Limb (tissue), 2 donors: Measurements from ENCODE around the gene KANK2.

ENCODE experiments used
- DNase-seq, 2 donors: peaks; one replicate each; pipeline ENCODE4 v3.0.0-alpha.2; 2016; ENCODE audit errors: extremely low spot score in 2 of 2

The KANK2 gene

GRCh38 chr19:11197291-11198174 lies at the start of gene KANK2:
KANK2 (minus strand) TSS chr19:11197545; CDS start chr19:11194511, 3,034 bp downstream.
- peak; percentile 83 to 94 for DNase-seq

DNA sequence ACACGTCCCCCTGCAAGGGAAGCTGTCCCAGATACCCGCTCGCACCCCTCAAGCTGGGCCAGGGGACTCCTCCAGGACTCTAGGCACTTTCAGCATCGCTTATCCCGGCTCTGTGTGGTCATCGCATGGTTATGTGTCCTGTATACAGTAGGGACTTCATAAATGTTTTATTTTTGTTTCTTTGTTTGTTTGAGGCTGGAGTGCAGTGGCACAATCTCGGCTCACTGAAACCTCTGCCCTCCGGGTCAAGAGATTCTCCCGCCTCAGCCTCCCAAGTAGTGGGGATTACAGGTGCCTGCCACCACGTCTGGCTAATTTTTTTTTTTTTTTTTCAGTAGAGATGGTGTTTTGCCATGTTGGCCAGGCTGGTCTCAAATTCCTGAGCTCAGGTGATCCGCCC lies 49.6 kb upstream of the KANK2 start:
- DNase-seq, result no peak

- no peak for DNase-seq
Measured at GRCh38 chr19:11244846-11245589, 47.7 kb upstream of the KANK2 start.

- DNase-seq, result no peak
Measured at GRCh38 chr19:11243798-11244169, 46.4 kb upstream of the KANK2 start.

DNA sequence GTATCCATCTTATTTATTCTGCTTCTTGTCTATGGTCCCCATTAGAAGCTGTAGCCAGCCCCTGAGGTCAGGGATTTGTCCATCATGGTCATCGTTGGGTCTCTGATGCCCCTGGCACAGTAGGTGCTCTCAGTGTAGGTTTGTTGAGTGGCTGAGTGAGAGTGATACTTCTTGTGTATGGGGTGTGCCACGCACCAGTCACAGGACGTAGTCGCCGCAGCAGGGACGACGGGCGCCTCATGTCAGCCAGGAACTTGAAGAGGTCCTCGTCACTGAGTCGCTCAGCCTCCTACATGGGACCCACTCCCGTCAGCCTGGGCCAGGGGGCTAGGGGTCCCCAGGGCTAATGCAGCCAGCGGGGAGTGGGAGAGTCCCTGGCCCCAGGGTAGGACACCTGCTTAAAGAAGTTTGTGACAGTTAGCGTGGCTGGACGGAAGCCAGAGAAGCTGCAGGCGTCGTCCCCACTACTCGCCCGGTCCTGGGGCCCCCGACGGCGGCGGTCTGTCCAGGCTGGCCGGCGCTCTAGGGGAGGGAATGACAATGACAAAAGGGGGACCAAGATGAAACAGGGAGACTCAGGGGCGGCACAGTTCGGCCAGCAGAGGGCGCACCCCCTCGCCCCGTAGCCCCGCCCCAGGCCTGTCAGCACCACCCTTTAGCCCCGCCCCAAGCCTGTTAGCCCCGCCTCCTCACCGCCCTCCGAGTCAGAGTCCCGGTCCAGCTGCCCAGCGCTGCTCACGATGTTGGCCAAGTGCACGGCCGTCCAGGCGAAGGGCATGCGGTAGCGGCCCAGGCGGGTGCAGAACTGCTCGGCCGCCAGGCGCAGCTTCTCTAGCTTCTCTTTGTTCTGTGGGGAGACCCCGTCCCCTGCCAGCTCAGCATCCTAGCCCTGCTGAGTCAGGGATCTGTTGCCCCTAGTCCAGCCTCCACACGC lies 45.8 kb upstream of the KANK2 start:
- peak; percentile 44 to 91 for DNase-seq

DNA sequence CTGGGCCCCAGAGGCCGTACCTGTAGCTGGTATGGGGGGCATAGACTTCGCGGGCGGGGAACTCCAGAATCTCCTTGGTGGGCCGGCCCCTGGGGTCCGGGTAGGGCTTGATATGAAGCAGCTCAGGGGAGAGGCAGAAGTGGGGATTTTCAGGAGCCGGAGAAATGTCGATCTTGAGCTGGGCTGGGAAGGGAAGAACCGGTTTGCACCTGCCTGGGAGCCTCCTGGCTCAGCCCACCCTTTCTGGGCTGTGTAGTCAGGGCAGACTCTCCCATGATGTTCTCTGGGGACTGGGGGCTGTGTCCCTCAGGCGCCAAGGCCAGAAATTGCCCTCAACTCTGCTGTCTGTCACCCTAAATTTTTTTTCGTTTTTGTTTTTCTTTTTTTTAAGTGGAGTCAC lies 44.7 kb upstream of the KANK2 start:
- DNase-seq, result no peak

DNA sequence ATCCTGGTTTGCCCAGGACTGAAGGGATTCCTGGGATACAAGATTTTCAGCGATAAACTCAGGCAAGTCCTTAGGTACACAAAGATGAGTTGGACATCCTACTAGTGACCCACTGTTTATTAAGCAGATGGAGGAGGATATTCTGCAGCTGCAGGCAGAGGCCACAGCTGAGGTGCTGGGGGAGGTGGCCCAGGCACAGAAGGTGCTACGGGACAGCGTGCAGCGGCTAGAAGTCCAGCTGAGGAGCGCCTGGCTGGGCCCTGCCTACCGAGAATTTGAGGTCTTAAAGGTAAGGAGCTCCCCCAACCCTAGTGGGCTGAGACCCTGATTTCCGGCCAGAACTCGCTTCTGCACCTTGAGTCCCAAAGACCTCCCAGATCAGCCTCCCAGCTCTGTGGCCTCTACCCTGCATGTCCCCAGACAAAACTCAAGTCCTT lies 42.7 kb upstream of the KANK2 start:
- DNase-seq, result no peak

DNA sequence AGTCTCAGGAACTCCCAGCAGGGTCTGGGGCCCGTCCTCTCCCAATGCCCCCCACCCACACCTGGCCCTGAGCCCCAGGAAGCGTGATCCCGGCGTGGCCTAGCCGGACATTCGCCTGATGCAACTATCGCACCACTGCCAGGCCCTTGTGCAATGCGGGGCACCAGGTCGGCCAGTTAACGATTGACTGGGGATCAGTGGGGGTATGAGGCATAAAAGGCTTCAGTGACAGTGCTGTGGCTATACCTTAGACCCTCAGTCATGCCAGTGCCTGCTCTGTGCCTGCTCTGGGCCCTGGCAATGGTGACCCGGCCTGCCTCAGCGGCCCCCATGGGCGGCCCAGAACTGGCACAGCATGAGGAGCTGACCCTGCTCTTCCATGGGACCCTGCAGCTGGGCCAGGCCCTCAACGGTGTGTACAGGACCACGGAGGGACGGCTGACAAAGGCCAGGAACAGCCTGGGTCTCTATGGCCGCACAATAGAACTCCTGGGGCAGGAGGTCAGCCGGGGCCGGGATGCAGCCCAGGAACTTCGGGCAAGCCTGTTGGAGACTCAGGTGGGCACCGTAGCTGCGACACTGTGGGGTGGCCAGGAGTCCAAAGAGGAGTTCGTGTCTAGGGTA lies 42.1 kb upstream of the KANK2 start, which contains the start of gene ANGPTL8:
ANGPTL8 (plus strand) TSS at position 243 of the 624 bp plus-strand sequence; CDS start at position 262, 19 bp downstream.
- DNase-seq, result no peak

DNA sequence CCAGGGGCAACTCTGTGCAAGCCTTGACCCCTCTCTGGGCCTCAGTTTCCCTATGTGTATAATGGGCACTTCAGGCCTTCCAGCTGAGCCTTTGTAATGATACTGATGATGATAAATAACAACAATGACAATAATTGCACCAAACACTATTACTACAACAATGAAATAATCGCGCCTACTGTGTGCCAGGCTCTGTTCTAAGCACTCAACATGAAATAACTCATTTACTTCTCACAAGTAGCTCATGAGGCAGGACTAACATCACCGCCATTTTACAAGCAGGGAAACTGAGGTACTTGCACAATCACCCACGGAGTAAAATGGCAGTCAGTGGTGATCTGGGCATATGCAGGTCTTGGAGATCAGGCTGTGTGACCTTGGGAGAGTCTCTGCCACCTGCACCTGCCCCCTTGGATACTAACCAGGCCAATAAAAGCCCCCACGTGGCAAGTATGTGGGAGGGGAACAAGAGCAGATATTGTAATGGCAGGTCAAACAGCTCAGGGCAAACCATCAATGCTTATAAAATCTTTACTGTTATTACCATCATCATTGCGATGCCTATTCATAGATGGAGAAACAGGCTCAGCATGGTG lies 41.5 kb upstream of the KANK2 start:
- DNase-seq, result no peak

DNA sequence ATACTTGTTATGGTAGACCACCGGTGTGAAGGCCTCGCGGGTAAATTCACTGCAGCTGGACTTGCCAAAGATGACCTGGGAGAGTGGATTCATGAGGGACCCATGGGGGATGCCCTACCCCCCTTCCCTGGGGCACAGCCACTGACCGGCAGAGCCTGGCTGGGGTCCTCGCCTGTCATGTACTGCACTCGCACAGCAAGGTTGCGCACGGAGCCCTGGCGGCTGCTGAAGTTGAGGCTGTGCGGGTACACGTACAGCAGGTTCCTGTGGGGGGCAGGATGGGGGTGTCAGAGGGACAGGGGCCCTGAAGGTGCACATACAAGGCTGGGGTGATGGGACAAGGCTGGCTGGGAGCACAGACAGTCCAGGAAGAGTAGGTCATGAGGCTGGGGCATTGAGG lies 40.7 kb upstream of the KANK2 start:
- DNase-seq, result no peak

DNA sequence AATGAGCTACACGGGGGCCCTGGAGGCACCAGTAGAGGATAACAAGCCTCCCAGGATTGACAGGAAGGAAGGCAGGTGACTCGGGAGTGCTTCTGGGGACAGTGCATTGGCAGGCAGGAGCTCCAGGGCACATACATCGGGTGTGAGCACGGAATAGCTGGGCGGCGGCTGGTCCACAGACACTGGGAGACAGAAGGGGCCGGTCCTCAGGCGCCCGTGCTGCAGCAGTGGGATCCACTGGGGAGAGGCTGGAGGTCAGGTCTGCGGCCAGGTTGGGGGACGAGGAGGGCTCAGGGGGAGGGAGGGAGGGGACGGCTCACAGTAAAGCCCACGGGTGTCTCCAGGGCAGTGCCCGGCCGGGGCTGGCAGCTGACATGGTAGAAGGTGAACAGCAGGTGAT lies 40.0 kb upstream of the KANK2 start:
- no peak for DNase-seq

DNA sequence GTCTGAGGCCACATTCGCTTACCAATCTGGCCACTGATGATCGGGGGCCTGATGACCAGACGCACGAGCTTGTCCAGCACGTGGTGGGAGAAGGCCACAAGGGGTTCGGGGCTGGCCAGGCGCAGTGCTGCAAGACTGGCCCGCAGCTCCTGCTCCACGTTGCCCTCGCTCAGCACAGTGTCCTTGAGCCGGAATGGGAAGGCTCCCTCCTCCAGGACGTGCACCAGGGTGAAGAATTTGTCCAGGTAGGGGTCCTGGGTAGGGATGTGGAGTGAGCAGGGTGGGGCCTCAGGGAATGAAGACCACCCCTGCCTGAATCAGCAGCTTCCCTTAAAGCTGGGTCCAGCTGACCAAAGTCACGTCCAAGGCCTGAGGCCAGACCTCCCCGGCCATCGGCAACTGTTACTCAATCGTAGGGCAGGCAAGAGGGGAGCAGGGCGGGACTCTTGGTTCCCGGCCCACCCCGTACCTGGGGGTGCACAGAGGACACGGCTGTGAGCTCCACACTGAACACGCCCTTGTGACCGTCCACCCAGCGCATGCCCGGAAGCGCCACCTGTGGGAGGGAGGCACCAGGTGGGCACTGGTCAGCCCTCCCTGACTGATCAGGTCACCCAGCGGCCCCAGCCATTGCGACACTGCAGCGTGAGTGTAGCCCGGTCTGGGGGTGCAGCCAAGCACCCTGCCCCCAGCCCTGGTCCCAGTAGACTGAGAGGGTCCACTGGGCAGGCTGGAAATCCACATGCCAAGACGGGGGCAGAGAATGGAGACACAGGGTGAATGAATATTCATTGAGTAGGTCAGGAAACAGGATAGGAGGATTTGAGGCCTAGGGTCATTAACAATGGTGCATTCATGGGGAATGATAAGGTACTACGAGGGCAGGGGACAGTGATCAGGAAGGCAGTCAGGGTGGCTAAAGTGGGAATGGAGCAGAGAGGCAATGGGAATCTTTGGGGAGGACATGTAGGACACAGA lies 39.3 kb upstream of the KANK2 start:
- no peak for DNase-seq

- DNase-seq, result no peak
Measured at GRCh38 chr19:11234486-11235075, 37.2 kb upstream of the KANK2 start.

GRCh38 chr19:11233073-11233472 lies 35.7 kb upstream of the KANK2 start:
- DNase-seq, result no peak

DNA sequence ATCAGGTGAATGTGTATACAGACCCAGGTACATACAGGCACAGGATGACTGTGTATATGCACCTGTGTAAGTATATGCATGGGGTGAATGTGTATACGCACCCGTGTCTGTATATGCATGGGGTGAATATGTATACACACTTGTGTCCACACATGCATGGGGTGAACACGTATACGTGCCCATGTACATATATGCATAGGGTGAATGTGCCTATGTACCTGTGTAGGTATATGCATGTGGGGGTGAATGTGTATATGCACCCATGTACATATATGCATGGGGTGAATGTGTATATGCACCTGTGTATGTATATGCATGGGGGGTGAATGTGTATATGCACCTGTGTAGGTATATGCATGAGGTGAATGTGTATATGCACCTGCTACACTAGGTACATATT lies 35.2 kb upstream of the KANK2 start:
- no peak for DNase-seq

DNA sequence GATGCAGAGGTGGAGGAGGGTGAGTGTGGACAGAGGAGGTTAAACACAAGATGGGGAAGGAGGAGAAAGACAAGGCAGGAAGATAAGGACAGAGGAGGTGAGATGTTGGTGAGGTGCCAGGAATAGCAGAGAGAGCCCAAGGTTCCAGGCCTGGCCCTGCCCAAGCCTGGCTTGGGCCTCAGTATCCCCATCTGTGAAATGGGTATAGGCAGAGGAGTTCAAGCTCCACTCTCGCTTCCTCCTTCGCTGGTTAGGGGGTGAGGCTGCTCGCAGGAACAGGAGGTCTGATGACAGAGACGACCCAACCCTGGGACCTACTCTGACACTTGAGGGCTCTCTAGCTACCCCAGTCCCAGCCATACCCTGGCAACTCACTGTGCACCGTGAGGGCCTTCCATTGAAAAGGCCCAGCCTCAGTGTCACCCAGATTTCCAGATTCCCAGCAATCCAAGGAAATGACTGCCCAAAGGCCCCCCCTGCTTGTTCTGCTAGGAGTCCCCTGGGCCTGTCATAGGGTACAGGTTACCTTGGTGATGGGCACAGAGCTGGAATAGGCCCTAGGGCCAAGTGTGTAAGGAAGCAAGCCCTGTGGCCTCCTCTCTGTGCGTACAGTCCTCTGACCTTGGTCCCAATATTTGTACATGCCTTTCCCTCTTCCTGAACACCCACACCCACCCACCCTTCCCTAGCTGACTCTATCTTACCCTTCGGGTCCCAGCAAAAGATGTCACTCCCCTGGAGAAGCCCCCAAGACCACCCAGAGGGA lies 33.5 kb upstream of the KANK2 start:
- no peak for DNase-seq

GRCh38 chr19:11227195-11227886 lies 30.0 kb upstream of the KANK2 start:
- DNase-seq, result no peak

GRCh38 chr19:11226716-11227166 lies 29.4 kb upstream of the KANK2 start:
- DNase-seq, result no peak
